HG03354 (cell line): Measurements from ENCODE around the gene TAX1BP1.

ENCODE experiments used
- ATAC-seq: cut with Tn5 transposase; IDR thresholded peaks from one replicate; pipeline ENCODE4 v1.9.1; 2021; ENCODE audit warnings: mild to moderate bottlenecking; ENCODE audit not compliant: unreplicated experiment, poor library complexity, severe bottlenecking

The TAX1BP1 gene

GRCh38 chr7:27872356-27873275 is 132.7 kb downstream of the TAX1BP1 start:
- no peak for ATAC-seq

GRCh38 chr7:27873981-27874957 is 134.3 kb downstream of the TAX1BP1 start:
- ATAC-seq, result no peak

DNA sequence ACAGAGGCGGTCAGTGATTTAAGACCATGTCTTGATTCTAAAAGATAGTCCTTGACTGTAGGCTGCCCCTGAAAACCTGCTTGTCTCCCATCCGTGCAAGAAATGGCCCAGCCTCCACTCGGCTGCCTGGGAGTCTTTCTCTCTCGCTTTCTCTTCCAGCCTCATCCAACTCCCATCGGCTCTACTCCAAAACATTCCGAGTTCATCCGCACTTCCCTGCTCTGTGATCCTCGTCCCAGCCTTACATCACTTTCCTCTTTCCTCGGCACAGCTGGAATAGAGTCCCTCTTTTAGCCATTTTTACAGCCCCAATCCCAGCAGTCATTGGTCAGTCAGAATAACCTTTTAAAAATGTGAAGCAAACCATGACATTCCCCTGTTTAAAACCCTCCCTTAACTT is 135.1 kb downstream of the TAX1BP1 start:
- no peak for ATAC-seq

GRCh38 chr7:27875832-27876231 is 135.9 kb downstream of the TAX1BP1 start:
- no peak for ATAC-seq

DNA sequence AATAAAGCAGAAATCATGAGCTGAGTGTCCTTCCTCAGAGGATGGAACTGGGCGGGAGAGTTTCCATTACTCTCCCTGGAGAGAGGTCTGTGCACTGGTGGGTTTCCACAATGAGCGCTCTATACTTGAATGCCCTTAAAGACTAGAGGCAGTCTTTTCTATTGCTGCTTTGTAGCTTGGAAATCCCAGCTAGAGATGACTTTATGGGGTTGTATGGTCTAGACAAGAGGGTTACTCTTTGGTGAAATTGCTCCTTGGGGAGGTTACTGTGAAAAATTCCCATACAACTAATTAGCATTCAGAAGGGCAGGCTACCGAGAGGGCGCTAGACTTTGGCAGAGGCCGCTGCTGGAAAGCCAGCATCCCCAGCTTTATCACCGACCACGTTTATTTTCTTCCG is 136.8 kb downstream of the TAX1BP1 start:
- no peak for ATAC-seq
